Prostate gland (tissue), 2 donors: ENCODE data around the gene KCTD18. TPM values are rescaled to one million over a fixed set of nuclear protein-coding genes. Genes with fewer than 3 reads are reported as not detected.

Experiments
- DNase-seq: peaks from one replicate; pipeline ENCODE4 v3.0.0-alpha.2; 2019; ENCODE audit warnings: low spot score
- H3K27ac ChIP-seq, 2 donors: fragments of 200-600 bp; sonication (generic); 2 replicates each; pipeline ENCODE4 v1.5.1; 2017 to 2019
- H3K27me3 ChIP-seq: fragments of 200-600 bp; sonication (generic); replicated peaks from 2 replicates; pipeline ENCODE4 v1.5.1; 2019; ENCODE audit not compliant: insufficient read depth
- H3K36me3 ChIP-seq, 2 donors: fragments of 200-600 bp; sonication (generic); 1 replicate in 1 of 2; 2 replicates in 1 of 2; pipeline versions ENCODE4 v1.5.1 to v1.8.1; 2017 to 2019
- H3K4me1 ChIP-seq: fragments of 200-600 bp; sonication (generic); replicated peaks from 2 replicates; pipeline ENCODE4 v1.5.1; 2019
- H3K4me3 ChIP-seq, 2 donors: fragments of 200-600 bp; sonication (generic); 2 replicates each; pipeline ENCODE4 v1.5.1; 2017 to 2019
- H3K9me3 ChIP-seq: fragments of 200-600 bp; sonication (generic); 2 replicates; pipeline ENCODE4 v1.5.1; 2017
- POLR2A ChIP-seq: fragments of 450-650 bp; IDR thresholded peaks from one replicate; pipeline ENCODE4 v1.6.1; 2016; ENCODE audit warnings: antibody characterized with exemption, mild to moderate bottlenecking
- POLR2AphosphoS5 ChIP-seq: sonication (generic); formaldehyde crosslinking; IDR thresholded peaks from one replicate; pipeline ENCODE4 v1.6.1; 2017; ENCODE audit warnings: antibody characterized with exemption
- WGBS: methylation state at CpG from one replicate; pipeline ENCODE4 v1.1.5; 2018; 5-methylcytosine and 5-hydroxymethylcytosine counted together
- intact Hi-C: fragments of 100-400 bp; cut with DNase I; formaldehyde crosslinking; loops from one replicate; pipeline ENCODE4 v1.14.2; 2022
- total RNA-seq, 2 donors: library from RNA; depleted of rRNA; stranded (reverse); fragments of >200 nt; gene quantifications; one replicate each; pipeline ENCODE4 v1.1.0, GENCODE V29; 2016
- TF ChIP-seq, protein P1 (sequence below), 4 experiments: fragments of 200-600 bp in 2 of 4; fragments of 450-650 bp in 2 of 4; sonication (generic) in 2 of 4; IDR thresholded peaks; 1 replicate in 3 of 4; 2 replicates in 1 of 4; pipeline ENCODE4 v1.5.1; 2016 to 2019; ENCODE audit warnings: antibody characterized with exemption in 4 of 4, mild to moderate bottlenecking in 2 of 4, moderate library complexity in 2 of 4

Gene KCTD18
- total RNA-seq, 2 donors from 2014 or later = 21.1 to 38.2 TPM

DNA sequence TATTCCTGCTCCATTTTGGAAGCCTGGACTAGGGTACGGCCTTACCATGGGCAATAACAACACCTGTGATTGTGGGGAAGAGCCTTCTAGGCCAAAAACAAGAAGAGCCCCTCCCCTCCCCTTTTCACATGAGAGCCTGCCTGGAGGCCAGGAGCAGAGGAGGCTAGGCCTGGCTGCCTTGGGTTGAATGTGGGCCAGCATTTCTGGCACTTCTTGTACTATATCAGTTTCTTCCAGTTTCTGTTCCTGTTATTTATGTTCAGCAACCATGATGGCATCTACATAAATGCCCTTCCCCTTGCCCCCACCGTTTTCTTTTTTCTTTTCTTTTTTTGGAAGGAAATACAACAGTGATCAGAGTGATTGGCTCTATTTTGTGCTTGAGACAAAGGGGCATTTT lies 58.4 kb downstream of the KCTD18 start:
- Histone ChIP-seq H3K36me3 (no peaks in the 10 kb centered on the region), H3K27me3 (no peaks in the 10 kb centered on the region), H3K4me3 (no peak overlapping the region), H3K9me3 (no peaks in the 10 kb centered on the region), H3K4me1 (no peaks in the 10 kb centered on the region), H3K27ac (no peak overlapping the region)
- intact Hi-C loops = no loop called here
- DNase-seq = no peak
- TF ChIP-seq POLR2AphosphoS5 = no peak
- no peak for TF ChIP-seq POLR2A
- WGBS = 87% methylated on average over 2 of the region's 2 CpGs

DNA sequence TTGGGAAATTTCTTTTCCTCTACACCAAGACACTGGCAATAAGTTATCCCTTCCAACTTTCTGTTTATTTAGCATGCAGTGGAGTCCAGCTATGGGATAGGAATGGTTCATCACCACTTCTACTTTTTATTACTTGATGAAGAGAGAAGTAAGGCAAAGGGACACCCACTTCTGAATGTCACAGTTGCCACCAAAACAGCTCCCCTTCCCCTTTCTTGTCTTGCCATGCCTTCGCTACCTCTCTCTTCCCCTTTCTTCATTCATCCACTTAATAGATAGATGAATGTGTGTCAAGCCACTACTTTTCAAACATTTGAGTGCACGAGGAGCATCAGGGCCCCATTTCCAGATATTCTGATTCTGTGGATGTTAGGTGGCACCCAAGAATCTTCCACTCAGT lies 59.6 kb downstream of the KCTD18 start:
- intact Hi-C loops = no loop called here
- Histone ChIP-seq H3K36me3 (no peaks in the 10 kb centered on the region), H3K4me1 (no peaks in the 10 kb centered on the region), H3K9me3 (no peaks in the 10 kb centered on the region), H3K27ac (no peak overlapping the region), H3K27me3 (no peaks in the 10 kb centered on the region), H3K4me3 (no peak overlapping the region)
- DNase-seq = no peak
- TF ChIP-seq POLR2A (no peak), POLR2AphosphoS5 (no peak)
- TF ChIP-seq, protein P1, sequence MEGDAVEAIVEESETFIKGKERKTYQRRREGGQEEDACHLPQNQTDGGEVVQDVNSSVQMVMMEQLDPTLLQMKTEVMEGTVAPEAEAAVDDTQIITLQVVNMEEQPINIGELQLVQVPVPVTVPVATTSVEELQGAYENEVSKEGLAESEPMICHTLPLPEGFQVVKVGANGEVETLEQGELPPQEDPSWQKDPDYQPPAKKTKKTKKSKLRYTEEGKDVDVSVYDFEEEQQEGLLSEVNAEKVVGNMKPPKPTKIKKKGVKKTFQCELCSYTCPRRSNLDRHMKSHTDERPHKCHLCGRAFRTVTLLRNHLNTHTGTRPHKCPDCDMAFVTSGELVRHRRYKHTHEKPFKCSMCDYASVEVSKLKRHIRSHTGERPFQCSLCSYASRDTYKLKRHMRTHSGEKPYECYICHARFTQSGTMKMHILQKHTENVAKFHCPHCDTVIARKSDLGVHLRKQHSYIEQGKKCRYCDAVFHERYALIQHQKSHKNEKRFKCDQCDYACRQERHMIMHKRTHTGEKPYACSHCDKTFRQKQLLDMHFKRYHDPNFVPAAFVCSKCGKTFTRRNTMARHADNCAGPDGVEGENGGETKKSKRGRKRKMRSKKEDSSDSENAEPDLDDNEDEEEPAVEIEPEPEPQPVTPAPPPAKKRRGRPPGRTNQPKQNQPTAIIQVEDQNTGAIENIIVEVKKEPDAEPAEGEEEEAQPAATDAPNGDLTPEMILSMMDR (IDR thresholded peaks at IDR 0.05) = no peak
- 91% methylated on average over 2 of the region's 2 CpGs for WGBS

DNA sequence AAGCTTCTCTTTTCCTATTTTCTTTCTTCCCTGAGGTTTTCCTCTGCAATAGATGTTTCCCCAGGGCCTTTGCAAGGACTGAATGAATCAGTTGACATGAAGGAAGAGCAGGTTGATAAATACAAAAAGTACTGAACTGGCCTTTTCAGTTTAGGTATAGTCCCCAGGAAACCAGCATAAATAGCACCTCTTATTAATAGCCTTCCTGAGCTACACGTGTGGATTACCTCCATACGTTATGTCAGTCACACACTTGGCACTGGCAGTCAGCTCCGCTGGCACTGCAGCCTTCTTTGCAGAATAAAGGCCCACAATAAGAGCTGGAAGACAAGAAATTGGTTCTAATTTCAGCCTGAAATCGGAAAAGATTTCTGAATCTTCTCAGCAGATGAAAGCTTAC lies 60.7 kb downstream of the KCTD18 start:
- Histone ChIP-seq H3K4me1 (no peaks in the 10 kb centered on the region), H3K9me3 (no peaks in the 10 kb centered on the region), H3K4me3 (no peak overlapping the region), H3K27ac (no peak overlapping the region), H3K27me3 (no peaks in the 10 kb centered on the region), H3K36me3 (no peaks in the 10 kb centered on the region)
- no peak for TF ChIP-seq POLR2A
- no peak for TF ChIP-seq POLR2AphosphoS5
- TF ChIP-seq, protein P1 (IDR thresholded peaks at IDR 0.05) = no peak
- no peak for DNase-seq
- intact Hi-C loops = no loop called here
- WGBS = 83% methylated on average over 4 of the region's 4 CpGs

DNA sequence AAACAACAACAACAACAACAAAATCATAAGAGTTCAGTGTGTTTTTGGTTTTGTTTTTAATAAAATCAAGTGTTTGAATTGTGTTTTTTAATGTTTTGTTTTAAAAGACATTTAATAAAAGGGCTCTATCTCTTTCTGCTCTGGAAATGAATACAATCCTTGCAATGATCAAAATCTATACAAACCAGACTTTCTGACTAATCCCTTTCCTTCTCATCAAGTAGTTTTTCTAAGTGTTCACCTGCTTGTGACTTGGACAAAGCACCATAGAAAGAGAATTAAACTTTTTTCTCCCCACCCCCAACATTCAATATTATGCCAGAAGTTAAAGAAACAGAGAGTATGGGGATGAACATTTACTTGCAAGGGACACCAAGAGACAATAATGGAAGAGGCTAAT lies 61.4 kb downstream of the KCTD18 start:
- TF ChIP-seq POLR2A (no peak), POLR2AphosphoS5 (no peak)
- TF ChIP-seq, protein P1 (IDR thresholded peaks at IDR 0.05) = no peak
- H3K27me3 ChIP-seq = no peaks in the 10 kb centered on the region
- no peaks in the 10 kb centered on the region for H3K9me3 ChIP-seq
- intact Hi-C loops = no loop called here
- no peak overlapping the region for H3K27ac ChIP-seq
- no peak for DNase-seq
- no peaks in the 10 kb centered on the region for H3K4me1 ChIP-seq
- H3K4me3 ChIP-seq = no peak overlapping the region
- H3K36me3 ChIP-seq = no peaks in the 10 kb centered on the region

DNA sequence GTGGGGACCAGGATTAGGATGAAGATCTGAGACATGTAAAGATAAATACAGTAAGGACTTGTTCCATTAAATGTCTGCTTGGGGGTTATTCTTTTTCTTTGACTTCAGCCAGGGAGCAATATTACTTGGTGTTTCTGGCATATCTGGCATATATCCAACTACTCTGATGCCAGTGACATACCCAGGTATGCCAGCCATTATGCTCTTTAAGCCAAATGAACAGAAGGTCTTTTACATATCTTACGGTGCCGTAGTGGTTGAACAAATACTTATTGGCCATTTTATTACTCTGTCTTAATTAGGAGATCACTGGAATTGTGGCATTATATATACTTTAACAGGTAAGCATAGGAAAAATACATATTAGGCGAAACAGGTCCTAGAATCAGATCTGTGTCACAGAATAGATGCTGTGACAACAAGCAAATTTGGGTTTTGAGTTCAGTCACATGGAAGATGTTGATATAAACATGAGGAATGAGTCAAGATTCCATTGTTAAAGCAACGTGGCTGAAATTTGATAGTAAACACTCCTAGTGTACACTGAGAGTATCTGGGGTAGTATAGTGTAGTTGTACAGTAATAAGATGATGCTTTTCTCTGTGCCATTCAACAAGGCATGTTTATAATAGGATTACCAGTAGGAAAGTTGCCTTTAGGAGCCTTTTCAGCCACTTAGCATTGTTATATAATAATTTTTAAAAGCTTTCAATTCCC lies 62.6 kb downstream of the KCTD18 start:
- no peaks in the 10 kb centered on the region for H3K36me3 ChIP-seq
- DNase-seq = no peak
- intact Hi-C loops = no loop called here
- TF ChIP-seq POLR2AphosphoS5 (no peak), POLR2A (no peak)
- TF ChIP-seq, protein P1 (IDR thresholded peaks at IDR 0.05) = no peak
- no peaks in the 10 kb centered on the region for H3K9me3 ChIP-seq
- no peaks in the 10 kb centered on the region for H3K27me3 ChIP-seq
- H3K27ac ChIP-seq = no peak overlapping the region
- 83% methylated on average over 4 of the region's 4 CpGs for whole genome bisulfite sequencing
- H3K4me1 ChIP-seq = no peaks in the 10 kb centered on the region
- no peak overlapping the region for H3K4me3 ChIP-seq
